GM19397 (cell line): ENCODE results near the gene LAP3.

Experiments
- ATAC-seq: cut with Tn5 transposase; IDR thresholded peaks from one replicate; pipeline ENCODE4 v1.9.1; 2021; ENCODE audit warnings: mild to moderate bottlenecking, moderate library complexity; ENCODE audit not compliant: unreplicated experiment

Gene LAP3

DNA sequence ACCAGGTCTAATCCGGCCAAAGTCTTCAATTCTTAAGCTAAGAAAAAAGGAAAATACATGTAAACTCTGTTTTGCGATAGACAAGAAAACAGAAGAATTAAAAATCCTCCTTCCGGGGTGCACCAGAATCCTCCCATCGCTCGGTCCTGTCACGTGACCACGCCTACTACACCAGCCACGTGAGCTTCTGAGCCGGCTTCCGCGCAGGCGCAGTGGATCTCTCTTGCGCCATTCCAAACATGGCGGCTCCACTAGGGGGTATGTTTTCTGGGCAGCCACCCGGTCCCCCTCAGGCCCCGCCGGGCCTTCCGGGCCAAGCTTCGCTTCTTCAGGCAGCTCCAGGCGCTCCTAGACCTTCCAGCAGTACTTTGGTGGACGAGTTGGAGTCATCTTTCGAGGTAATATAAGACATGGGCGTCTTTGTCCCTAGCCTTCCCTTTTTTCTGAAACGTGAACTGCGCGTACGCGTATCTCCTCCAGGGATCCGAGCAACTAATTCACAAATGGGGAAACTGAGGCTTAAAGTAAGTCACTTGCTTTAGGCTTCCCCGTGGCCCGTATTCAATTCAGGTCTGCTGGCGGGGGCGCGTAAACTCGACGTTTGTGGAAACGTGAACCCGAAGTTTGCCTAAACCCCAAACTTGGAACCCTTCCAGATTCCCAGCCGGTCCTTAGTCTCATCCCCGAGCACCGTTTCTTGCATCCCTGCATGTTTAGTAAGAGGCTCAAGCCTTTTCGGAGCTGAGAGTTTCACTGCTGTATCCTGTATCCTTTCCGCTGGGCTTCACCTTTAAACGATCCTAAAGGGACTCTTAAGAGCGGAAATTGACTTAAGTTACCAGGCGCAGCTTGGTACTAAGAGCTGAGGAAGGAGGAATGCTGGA, 37.7 kb downstream of the LAP3 start, which contains the start of gene MED28:
MED28 (plus strand) TSS at position 226 of the 884 bp plus-strand sequence; CDS start at position 240, 14 bp downstream.
- peak; percentile 98 for ATAC-seq

DNA sequence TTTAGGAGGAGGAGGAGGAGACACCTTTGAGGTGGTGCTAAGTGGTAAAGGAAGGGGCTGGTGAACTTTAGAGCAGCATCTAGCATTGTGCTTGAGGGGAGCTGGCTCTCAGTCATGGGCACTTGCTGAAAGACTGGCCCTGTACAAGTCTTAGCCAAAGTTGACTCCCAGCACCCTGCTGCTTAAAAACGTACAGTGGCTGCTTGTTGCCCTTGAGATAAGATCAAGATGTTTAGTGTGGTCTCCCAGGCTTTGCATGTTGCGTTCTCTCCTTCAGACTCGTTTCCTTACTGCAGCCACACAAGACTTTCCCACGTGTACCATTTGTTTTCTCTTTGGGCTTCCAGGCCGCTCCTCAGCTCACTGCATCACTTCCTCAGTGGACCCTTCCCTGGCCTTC, 39.3 kb downstream of the LAP3 start:
- ATAC-seq: no peak

DNA sequence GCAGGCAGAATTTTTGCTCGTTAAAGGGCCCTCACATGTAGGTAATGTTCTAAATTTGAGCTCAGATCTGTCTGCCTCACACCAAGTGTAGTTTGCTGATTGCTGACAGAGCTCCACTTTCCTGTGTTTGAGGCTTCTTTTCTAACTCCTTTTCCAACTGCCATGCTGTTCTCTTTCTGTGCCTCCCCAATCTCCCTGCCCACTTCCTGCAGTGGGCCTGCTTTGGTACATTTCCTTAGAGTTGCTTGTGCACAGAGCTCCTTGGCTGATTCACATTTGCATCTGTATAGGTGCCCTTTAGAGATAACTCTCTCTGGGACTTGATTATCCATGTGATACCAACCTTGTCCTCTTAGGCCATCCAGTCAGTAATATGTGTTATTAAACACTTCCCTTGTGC, 41.9 kb downstream of the LAP3 start:
- ATAC-seq: no peak

DNA sequence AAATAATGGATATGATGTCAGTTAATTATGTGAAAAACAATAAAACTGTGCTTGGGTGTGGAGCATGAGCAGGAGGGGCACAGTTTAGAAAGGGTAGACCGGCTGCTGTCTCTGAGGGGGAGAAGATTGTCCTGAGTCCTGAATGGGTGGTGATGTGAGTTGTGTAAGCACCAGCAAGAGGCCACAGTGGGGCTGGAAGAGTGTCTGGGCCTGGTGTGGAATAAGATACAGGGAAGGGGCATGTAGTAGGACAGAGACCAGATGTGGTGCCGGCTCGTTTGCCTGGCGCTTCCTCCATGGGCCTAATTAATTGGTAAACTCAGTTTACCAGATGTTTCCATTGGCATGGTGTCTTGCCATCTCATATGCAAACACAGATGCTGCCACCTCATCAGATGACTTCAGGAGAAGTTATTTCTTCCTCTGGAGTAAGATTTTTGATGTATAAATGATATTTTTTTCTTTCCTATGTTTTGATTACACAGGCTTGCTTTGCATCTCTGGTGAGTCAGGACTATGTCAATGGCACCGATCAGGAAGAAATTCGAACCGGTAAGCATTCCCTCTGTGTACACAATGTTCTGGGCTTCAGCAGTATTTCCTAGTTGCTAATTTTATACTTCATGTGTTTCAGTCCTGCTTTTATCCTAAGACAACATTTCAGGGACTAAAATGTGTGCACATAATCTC, 42.6 kb downstream of the LAP3 start:
- no peak for ATAC-seq

DNA sequence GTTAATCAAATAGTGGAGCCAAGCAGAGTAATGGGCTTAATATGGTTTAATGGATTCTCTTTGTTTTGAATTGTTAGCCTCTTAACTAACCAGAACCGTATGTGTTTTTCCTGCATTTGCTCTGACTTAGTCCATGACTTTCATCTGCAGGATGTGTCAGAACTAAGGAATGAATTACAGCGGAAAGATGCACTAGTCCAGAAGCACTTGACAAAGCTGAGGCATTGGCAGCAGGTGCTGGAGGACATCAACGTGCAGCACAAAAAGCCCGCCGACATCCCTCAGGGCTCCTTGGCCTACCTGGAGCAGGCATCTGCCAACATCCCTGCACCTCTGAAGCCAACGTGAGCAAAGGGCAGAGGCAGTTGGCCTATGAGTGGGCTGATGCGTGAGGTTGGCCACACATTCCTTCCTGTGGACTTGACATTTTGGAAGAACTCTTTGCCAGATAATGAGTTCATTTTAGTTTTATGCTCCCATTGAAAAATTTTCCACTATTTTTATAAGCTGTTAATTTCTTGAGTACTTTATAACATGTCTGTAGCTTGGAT, 46.5 kb downstream of the LAP3 start:
- ATAC-seq: no peak

DNA sequence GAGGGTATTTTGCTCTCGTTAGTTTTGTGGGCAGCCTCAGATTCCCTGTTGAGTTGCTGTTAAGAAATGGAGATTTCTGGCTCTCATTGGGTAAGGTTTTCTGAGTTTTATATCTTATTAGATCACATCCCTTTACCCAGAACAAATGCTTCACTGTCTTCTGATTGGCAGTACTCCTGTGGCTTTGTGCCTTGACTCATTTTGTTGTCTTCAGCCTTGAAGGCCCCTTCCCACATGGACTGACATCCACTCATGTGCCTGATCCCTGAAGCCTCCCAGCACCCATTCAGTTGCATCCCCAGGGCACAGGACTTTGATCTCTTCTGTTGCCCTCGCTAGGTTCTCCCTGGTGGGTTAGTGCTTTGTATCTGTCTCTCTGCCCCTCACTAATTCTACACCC, 47.8 kb downstream of the LAP3 start:
- no peak for ATAC-seq

DNA sequence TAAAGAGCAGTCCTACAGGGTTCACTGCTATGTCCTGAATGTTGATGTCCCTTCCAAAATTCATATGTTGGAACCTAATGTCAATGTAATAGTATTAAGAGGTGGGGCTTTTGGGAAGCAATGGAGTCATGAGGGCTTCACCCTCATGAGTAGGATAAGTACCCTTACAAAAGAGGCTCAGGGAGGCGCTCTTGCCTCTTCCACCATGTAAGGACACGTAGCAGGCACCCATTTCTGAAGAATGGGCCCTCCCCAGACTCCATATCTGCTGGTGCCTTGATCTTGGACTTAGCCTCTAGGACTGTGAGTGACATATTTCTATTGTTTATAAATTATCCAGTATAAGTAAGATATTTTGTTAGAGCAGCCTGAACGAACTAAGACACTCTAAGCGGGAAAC, 53.2 kb downstream of the LAP3 start:
- ATAC-seq: no peak

DNA sequence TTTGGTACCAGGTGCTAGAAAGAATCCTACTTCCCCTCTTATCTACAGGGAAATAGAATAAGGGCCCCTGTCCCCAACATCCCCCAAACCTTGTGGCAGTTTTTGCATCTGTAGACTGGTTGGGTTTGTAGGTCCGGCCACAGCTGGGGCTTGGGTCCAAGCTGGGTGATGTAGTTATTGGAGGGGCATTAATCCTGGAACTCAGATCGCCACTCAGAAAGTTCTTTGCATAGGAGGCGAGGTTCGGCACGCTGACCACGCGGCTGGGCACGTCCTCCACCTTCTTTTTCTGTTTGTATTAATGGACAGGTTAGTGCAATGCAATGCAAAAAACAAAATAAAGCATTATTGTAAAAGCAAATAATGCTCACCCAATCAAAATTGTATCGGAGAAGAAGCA, 56.6 kb downstream of the LAP3 start:
- no peak for ATAC-seq

DNA sequence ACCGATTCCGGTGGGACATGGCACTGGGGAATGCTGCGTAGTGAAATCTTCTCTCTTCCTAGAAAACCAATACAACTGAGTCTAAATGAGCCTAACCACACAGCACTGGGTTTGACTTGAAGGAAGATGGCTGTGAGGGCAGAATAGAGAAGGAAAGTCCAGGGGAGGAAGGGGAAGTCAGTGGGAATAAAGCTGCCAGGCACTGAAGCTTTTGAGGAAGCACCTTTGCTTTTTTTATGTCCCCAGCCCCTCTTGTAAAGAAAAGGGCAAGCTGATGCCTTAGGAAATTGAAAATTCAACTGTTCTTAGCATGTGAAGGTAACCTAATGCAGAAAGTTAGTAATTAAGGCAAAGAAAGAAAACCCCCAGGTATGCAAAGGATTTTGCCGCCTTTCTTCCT, 58.1 kb downstream of the LAP3 start:
- ATAC-seq: no peak

DNA sequence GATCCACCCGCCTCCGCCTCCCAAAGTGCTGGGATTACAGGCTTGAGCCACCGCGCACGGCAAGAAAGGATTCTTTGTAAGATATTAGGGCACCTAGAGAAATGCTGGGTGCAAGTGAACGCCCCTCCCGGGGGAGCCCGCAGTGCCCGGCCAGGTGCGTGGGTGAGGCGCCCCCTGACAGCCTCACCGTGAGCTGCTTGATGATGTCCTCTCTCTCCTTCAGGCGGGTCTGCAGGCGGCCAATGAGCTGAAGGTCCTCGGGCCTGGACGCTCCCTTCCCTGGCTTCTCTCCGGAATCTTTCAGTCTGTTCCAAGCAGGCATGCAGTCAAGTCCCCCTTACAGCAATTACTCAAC, 59.3 kb downstream of the LAP3 start:
- peak; percentile 3 for ATAC-seq

DNA sequence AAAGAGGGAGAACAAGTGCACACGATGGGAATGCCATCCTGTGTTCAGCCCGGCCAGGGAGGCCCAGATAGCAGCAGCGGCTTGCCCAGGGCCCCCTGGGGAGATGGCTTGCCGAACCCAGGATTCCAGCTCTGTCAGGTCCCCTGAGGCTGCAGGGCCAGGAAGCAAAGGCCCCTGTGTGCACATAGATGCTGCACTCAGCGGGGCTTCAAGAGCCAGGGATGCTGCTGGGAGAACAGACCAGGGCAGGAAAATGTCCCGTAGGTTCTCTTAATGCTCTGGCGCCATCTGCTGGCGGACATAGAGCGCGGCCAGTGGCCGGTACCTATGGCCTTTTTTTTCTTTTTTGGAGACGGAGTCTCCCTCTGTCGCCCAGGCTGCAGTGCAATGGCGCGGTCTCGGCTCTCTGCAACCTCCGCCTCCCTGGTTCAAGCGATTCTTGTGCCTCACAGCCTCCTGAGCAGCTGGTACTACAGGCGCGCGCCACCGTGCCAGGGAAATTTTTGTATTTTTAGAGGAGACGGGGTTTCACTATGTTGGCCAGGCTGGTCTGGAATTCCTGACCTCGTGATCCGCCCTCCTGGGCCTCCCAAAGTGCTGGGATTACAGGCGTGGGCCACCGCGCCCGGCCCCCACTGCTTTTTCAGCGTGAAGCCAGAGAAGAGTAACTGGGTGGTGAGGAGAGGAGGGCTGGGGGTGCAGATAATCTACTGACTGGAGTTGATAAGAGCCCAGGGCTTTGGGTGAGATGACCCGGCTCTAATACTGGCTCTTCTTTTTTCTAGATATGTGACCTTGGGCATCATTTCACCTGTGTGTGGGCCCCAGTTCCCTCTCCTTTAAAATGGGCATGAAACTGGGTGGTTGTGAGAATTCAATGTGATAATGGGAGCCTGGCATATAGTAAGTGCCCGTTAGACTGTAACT, 60.0 kb downstream of the LAP3 start:
- ATAC-seq: peak; percentile 89

DNA sequence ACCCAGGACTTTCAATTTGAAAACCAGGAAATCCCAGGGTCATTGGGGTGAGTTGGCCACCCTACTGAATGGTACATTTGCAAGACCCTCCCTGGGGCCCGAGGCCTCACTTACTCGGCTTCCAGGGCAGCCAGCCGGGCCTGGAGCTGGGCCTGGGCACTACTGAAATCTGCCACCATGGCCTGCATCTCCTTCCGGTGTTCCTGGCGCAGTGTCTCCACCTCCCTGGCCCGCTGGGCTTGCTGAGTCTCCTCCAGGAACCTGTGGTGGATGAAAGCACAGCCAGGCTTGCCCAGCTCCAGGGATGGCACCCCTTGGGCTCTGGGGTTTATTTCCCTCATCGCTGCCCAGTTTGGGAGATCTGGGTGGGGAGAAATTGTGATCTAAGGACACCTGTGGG, 62.1 kb downstream of the LAP3 start:
- no peak for ATAC-seq

DNA sequence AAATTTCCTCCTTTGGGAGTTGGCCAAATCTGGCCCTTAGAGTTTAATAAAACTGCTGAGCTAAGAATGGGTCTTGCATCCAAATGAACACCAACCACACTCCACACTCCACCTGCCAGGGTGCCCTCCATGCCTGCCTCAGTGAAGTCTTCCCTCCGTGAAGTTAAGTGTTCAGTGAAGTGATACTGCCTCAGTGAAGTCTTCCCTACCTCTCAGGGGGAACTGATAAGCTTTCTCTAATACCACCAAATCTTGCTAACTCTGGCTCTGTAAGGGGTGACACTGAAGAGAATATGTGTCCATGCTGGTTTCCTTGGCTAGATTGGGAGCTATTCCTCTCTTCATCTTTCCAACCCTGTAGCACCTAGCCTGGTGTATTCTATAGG, 65.4 kb downstream of the LAP3 start:
- ATAC-seq: no peak

DNA sequence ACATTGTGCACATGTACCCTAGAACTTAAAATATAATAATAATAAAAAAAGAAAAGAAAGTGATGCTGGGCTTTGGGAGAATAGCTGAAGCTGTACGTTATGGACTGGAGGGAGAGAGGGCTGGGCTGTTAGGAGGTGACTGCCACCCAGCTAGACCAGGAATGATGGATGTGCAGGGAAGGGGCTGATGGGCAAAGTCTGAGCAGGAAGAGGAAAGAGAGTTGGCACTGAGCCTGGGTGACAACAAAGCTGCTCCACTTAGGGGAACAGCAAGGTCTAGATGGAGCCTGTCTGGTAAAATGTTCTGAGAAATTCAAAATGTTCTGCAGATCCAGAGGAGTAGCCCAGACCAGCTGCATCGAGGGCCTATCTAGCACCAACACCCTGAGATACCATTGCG, 69.7 kb downstream of the LAP3 start:
- no peak for ATAC-seq

DNA sequence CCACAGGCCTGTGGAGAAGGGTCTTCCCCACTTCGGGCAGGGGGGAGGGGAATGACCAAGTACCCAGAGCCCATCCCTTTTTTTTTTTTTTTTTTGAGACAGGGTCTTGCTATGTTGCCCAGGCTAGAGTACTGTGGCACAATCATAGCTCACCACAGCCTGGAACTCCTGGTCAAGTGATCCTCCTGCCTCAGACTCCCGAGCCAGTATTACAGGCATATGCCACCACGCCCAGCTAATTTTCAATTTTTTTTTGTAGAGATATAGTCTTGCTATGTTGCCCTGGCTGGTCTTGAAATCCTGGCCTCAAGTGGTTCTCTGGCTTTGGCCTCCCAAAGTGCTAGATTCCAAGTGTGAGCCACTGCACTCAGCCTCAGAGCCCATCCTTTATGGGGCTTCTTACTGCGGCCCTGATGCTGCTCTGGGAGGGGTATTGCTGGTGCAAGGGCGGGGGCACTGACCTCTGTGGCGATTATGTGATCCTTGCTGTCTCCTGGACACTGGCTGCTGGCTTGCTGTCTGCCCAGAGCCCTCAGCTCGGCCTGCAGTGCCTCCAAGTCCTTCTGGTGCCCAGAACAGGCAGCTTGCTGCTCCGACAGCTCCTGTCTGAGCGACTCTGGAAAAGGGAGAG, 70.3 kb downstream of the LAP3 start:
- no peak for ATAC-seq

DNA sequence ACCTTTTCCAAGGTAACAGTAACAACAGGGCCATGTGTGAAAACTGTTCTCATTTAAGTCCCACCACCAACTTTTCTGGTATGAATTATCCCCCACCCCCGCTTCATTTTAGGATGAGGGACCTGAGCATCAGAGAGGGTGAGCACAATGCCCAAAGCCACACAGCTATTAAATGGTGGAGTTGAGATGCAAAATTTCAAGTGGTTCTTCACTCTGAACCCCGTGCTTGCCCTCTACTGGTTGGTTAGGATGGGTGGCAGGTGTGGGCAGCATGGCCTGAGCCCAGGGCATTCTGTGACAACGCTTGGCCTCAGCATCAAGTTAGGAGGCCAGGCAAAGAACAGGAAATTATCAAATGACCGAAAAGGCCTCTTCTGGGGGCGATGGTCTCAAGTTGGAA, 70.9 kb downstream of the LAP3 start:
- ATAC-seq: no peak

DNA sequence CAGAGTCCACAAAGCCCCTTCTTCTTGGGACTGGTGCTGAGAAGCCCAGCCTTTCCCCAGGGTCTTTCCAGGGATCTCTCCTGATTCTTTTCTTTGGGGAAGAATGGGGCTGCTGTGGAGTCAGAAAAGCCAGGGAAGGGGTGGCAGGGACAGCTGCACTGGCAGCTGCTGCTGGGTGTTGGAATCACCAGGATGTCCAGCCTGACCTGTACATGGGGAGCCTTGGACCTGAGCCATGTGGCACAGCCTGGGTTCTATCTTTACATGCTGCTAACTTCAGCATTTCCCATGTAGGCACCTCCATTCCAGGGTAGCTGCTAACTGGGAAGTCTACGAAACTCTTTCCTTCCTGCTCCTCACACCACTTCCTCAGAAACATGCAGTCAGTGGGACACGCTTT, 73.4 kb downstream of the LAP3 start:
- no peak for ATAC-seq

DNA sequence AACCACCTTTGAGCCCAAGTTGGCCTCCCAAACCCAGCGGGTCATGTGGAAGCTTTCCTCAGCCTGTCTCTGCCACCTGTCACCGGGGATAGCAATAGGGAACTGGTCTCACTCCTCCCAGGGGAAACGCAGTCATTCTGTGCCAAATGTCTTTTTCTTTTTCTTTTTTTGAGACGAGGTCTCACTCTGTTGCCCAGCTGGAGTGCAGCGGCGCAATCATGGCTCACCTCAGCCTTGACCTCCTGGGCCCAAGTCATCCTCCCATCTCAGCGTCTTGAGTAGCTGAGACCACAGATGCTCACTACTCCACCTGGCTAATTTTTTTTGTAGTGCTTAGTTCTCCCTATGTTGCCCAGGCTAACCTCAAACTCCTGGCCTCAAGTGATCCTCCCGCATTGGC, 77.7 kb downstream of the LAP3 start:
- no peak for ATAC-seq

DNA sequence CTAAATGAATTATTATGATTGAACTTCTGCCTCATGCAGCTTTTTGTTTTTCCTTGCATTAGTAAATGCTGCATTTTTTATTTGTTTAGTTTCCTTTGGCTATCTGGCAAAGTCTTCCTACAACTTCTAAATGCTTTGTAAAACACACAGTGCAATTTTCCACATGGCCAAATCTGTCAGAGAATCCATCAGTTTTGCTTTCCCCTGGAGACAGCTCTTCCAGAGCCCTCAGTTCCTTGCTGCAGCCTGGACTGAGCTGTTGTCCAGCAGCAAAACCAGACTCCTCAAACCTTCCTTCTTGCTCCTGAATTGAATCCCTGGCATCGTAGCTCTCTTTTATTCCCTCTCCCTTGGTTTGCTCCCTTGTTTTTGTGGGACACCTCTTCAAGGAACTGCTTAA, 80.1 kb downstream of the LAP3 start:
- no peak for ATAC-seq
